Sciatic nerve (tissue), 2 donors: ENCODE measurements around the gene PRSS12. TPM values are rescaled to one million over a fixed set of nuclear protein-coding genes. Genes with fewer than 3 reads are reported as not detected.

Experiments
- ATAC-seq: fragments of 200-7000 bp; cut with Tn5 transposase; one replicate; pipeline ENCODE4 v1.9.1; 2020; ENCODE audit warnings: mild to moderate bottlenecking, moderate library complexity
- DNase-seq: peaks from one replicate; pipeline ENCODE4 v3.0.0-alpha.2; 2020; ENCODE audit warnings: low spot score
- intact Hi-C: fragments of 100-400 bp; cut with DNase I; formaldehyde crosslinking; loops from one replicate; pipeline ENCODE4 v1.14.2; 2022
- total RNA-seq: library from RNA; stranded (reverse); fragmentation: NEBNext Ultra II Directional; extraction: Animal tissue kit (Norgen Biotek cat#: 25700); gene quantifications from one replicate; pipeline ENCODE4 v1.2.1, GENCODE V29; 2021
- donor health status: DM: no; HTN: no; CAD: no.
- donor health status: DM: no; HTN: no; CAD: no.

PRSS12 gene
- total RNA-seq, 1 donor from 2014 or later, result 1.1 TPM

DNA sequence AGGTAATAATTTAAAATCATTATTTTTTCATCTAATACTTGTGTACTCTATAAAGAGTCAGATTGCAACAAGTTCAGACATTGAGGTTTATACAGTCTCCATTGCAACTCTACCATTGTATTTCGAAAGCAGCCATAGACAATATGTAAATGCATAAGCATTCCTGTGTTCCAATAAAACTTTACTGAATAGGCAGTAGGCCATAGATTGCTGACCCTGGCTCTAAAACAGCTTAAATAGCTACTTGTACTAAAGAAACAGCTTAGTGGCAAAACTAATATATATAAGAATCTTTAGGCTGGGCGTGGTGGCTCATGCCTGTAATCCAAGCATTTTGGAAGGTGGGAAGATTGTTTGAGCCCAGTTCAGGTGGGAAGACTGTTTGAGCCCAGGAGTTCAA is 115.3 kb downstream of the PRSS12 start:
- intact Hi-C loops, result no loop called here
- DNase-seq (no peak), ATAC-seq (no peak)

DNA sequence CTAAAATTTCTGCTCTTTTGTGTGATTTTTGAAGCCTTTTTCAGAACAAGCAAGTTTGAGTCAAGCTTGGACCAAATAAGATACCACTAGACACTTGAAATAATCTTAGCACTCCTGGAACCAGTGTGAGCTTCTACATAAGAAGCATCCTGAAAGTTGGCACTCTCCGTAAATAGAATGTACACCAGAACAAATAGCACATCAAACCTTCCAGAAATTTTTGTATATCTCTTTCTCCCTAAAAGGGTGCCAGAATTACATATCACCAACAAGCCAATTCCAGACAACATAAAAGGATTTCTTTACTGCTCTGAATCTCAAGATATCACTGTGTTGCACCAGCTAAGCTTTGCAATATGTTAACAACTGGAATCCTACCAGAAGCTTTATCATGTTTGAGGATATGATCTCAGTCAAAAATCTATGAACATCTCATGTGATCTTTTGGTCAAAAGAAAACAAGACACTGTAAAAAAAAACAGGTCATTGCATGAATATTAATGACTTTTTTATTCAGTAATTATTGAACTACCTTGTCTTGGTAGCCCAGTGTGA is 117.2 kb downstream of the PRSS12 start:
- DNase-seq (no peak), ATAC-seq (no peak)
- intact Hi-C loops, result no loop called here
